ENCODE measurements around the gene DHX35. TPM values are rescaled to one million over a fixed set of nuclear protein-coding genes. Genes with fewer than 3 reads are reported as not detected.

The DHX35 gene
- total and polyA plus RNA-seq, 7 donors = 3.4 to 11.9 (median 5.8) TPM

GRCh38 chr20:39047417-39047985 lies 85.4 kb downstream of the DHX35 start:
- ATAC-seq (no peak), DNase-seq (no peak)
- 57 to 63% (median 63%) methylated on average over 10 of the region's 10 CpGs for WGBS, 3 donors
- Histone ChIP-seq H3K36me3 (ENCODE audit: insufficient read depth in 1 of 2, low read depth in 1 of 2) (peaks cover 0 to 7% of the 10 kb centered on the region in 2 donors), H3K9me3 (no peaks in the 10 kb centered on the region), H3K27ac (no peak overlapping the region), H3K4me1 (peaks cover 4% of the 10 kb centered on the region), H3K27me3 (ENCODE audit: insufficient read depth in 3 of 3, low read length in 2 of 3) (no peaks in the 10 kb centered on the region), H3K4me3 (no peak overlapping the region)
- intact Hi-C loops (cut with DNase I) = loop anchor here in 1 of 2 donors (5.0 to 10.0 kb wide), 2 partner anchors 35 to 123 kb away; partner anchors contain the start of gene FAM83D
- TF ChIP-seq CTCF (IDR thresholded peaks at IDR 0.05) = no peak

GRCh38 chr20:39048000-39048696 lies 86.0 kb downstream of the DHX35 start:
- intact Hi-C loops (cut with DNase I) = loop anchor here in 1 of 2 donors (5.0 to 10.0 kb wide), 2 partner anchors 34 to 123 kb away; partner anchors contain the start of gene FAM83D
- 20 to 24% (median 23%) methylated on average over 4 of the region's 4 CpGs for WGBS, 3 donors
- H3K4me1 ChIP-seq = peaks cover 4% of the 10 kb centered on the region
- no peaks in the 10 kb centered on the region for H3K9me3 ChIP-seq
- DNase-seq = peak; percentile 80 to 88
- no peak overlapping the region for H3K4me3 ChIP-seq
- H3K27ac ChIP-seq = no peak overlapping the region
- no peaks in the 10 kb centered on the region for H3K27me3 ChIP-seq (ENCODE audit: insufficient read depth in 3 of 3, low read length in 2 of 3)
- ATAC-seq = peak; percentile 74 to 86 (median 84)
- peak; percentile 90 for TF ChIP-seq CTCF (IDR thresholded peaks at IDR 0.05)
- H3K36me3 ChIP-seq (ENCODE audit: insufficient read depth in 1 of 2, low read depth in 1 of 2) = peaks cover 0 to under 1% of the 10 kb centered on the region in 2 donors

GRCh38 chr20:39049148-39049547 lies 87.0 kb downstream of the DHX35 start:
- DNase-seq (no peak), ATAC-seq (no peak)
- Histone ChIP-seq H3K4me3 (no peak overlapping the region), H3K4me1 (peaks cover 4% of the 10 kb centered on the region), H3K27ac (no peak overlapping the region), H3K27me3 (ENCODE audit: insufficient read depth in 3 of 3, low read length in 2 of 3) (no peaks in the 10 kb centered on the region), H3K36me3 (ENCODE audit: insufficient read depth in 1 of 2, low read depth in 1 of 2) (no peaks in the 10 kb centered on the region), H3K9me3 (no peaks in the 10 kb centered on the region)
- no peak for TF ChIP-seq CTCF (IDR thresholded peaks at IDR 0.05)
- intact Hi-C loops (cut with DNase I) = loop anchor here in 1 of 2 donors (5.0 to 10.0 kb wide), 2 partner anchors 33 to 124 kb away; partner anchors contain the start of gene FAM83D
- 78 to 82% (median 80%) methylated on average over 2 of the region's 2 CpGs for WGBS, 3 donors

GRCh38 chr20:39049684-39050554 lies 87.8 kb downstream of the DHX35 start:
- ATAC-seq (peak; percentile 79 to 92 (median 85)), DNase-seq (peak; percentile 77 to 85)
- TF ChIP-seq CTCF (IDR thresholded peaks at IDR 0.05) = peak; percentile 93
- Histone ChIP-seq H3K27me3 (ENCODE audit: insufficient read depth in 3 of 3, low read length in 2 of 3) (no peaks in the 10 kb centered on the region), H3K9me3 (no peaks in the 10 kb centered on the region), H3K27ac (no peak overlapping the region), H3K4me1 (peaks cover 4% of the 10 kb centered on the region), H3K4me3 (peak overlapping the region; percentile 85), H3K36me3 (ENCODE audit: insufficient read depth in 1 of 2, low read depth in 1 of 2) (no peaks in the 10 kb centered on the region)
- 1 to 2% (median 1%) methylated on average over 48 to 69 of the region's 69 CpGs for WGBS, 3 donors
- intact Hi-C loops (cut with DNase I) = loop anchor here (1.0 to 10.0 kb wide), 3 partner anchors 31 to 125 kb away; partner anchors contain the start of gene FAM83D (in 1 of the 2)
